ENCODE results near the gene TSHZ2. TPM values are rescaled to one million over a fixed set of nuclear protein-coding genes. Genes with fewer than 3 reads are reported as not detected.

Gene TSHZ2
- total and polyA plus RNA-seq, 2 of the 4 experiments (the other 2 are of a cell fraction): under 0.01 to 0.02 TPM

DNA sequence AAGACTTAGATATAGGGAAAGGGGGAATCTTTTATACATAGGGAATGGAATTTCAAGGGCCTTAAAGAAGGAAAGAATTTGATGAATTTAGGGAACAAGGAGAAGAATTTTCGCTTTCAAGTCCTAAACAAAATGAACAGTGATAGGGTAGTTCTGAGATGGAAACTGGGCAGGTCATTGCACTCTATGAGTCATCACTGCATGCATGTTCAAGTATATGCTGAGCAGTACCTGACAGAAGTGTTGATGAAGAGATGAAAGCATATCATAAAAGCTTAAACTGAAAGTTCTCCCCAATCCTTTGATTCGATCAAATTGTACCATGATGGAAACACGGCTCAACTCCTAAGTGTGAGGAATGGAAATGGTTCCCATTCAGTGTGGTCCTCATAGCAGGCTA, 271.0 kb downstream of the TSHZ2 start:
- Histone ChIP-seq H3K36me3 (ENCODE audit: control insufficient read depth, insufficient read depth, low read length) (no peaks in the 10 kb centered on the region), H2AFZ (replicated peaks; ENCODE audit: low read length, poor library complexity) (no peak overlapping the region), H3K4me3 (ENCODE audit: insufficient read depth, low read depth, low read length) (no peak overlapping the region), H4K5ac (ENCODE audit: low read depth, low read length) (no peak overlapping the region), H2BK20ac (ENCODE audit: low read depth, low read length) (no peak overlapping the region), H3K4me1 (ENCODE audit: control insufficient read depth, insufficient read depth, low read length) (peaks cover 7% of the 10 kb centered on the region; the same call in 1 of the 2 replicates), H4K8ac (ENCODE audit: low read depth in 2 of 2, low read length in 2 of 2) (no peak overlapping the region), H3K14ac (replicated peaks; ENCODE audit: low read depth, low read length) (no peak overlapping the region), H3K23ac (ENCODE audit: low read depth, low read length) (no peak overlapping the region), H3K9me3 (ENCODE audit: control insufficient read depth, insufficient read depth, low read length) (no peaks in the 10 kb centered on the region), H3K9ac (ENCODE audit: low read depth, low read length) (no peak overlapping the region), H4K20me1 (ENCODE audit: insufficient read depth, low read length) (no peaks in the 10 kb centered on the region), H2BK120ac (ENCODE audit: low read depth, low read length) (no peak overlapping the region), H3K4ac (ENCODE audit: low read depth, low read length) (no peak overlapping the region), H3K18ac (ENCODE audit: low read depth, low read length) (no peak overlapping the region; the same call in 1 of the 2 replicates), H2BK5ac (ENCODE audit: low read depth, low read length, poor library complexity, severe bottlenecking) (no peak overlapping the region), H3K9me1 (ENCODE audit: insufficient read depth, low read length) (no peaks in the 10 kb centered on the region), H3K79me1 (ENCODE audit: low read depth in 1 of 2, low read length in 2 of 2) (no peaks in the 10 kb centered on the region), H3K27me3 (ENCODE audit: control insufficient read depth, insufficient read depth, low read length) (no peaks in the 10 kb centered on the region), H2AK5ac (ENCODE audit: low read depth, low read length) (no peak overlapping the region; the same call in 1 of the 2 replicates), H3K27ac (ENCODE audit: insufficient read depth, low read length) (no peak overlapping the region), H3K4me2 (ENCODE audit: low read depth, low read length) (no peak overlapping the region), H3K56ac (ENCODE audit: extremely low read depth, insufficient read depth, low read length) (no peak overlapping the region), H2AK9ac (replicated peaks; ENCODE audit: low read depth, low read length, poor library complexity) (no peak overlapping the region), H2BK15ac (ENCODE audit: low read depth, low read length) (no peak overlapping the region), H4K91ac (ENCODE audit: insufficient read depth, low read depth, low read length) (no peak overlapping the region)
- TF ChIP-seq RFX5 (IDR thresholded peaks at IDR 0.05; ENCODE audit: low read depth, low read length) (no peak), RCOR1 (IDR thresholded peaks at IDR 0.05; ENCODE audit: insufficient replicate concordance, low read length) (no peak), CHD1 (IDR thresholded peaks at IDR 0.05; ENCODE audit: low read depth, low read length) (no peak), NFE2L2 (IDR thresholded peaks at IDR 0.05; ENCODE audit: low read depth, low read length) (no peak), MAZ (IDR thresholded peaks at IDR 0.05; ENCODE audit: borderline replicate concordance, low read depth, low read length) (no peak), POLR2A (IDR thresholded peaks at IDR 0.05; ENCODE audit: low read depth, low read length) (no peak), CEBPB (IDR thresholded peaks at IDR 0.05; ENCODE audit: low read depth, low read length) (no peak), MAFK (IDR thresholded peaks at IDR 0.05; ENCODE audit: low read depth, low read length) (no peak), RAD21 (IDR thresholded peaks at IDR 0.05; ENCODE audit: low read length) (no peak), MXI1 (IDR thresholded peaks at IDR 0.05; ENCODE audit: borderline replicate concordance, low read depth, low read length) (no peak), SMC3 (IDR thresholded peaks at IDR 0.05; ENCODE audit: low read depth, low read length) (no peak), BHLHE40 (IDR thresholded peaks at IDR 0.05; ENCODE audit: low read depth, low read length) (no peak), FOS (IDR thresholded peaks at IDR 0.05; ENCODE audit: low read depth, low read length) (no peak)
- TF ChIP-seq, protein P1, sequence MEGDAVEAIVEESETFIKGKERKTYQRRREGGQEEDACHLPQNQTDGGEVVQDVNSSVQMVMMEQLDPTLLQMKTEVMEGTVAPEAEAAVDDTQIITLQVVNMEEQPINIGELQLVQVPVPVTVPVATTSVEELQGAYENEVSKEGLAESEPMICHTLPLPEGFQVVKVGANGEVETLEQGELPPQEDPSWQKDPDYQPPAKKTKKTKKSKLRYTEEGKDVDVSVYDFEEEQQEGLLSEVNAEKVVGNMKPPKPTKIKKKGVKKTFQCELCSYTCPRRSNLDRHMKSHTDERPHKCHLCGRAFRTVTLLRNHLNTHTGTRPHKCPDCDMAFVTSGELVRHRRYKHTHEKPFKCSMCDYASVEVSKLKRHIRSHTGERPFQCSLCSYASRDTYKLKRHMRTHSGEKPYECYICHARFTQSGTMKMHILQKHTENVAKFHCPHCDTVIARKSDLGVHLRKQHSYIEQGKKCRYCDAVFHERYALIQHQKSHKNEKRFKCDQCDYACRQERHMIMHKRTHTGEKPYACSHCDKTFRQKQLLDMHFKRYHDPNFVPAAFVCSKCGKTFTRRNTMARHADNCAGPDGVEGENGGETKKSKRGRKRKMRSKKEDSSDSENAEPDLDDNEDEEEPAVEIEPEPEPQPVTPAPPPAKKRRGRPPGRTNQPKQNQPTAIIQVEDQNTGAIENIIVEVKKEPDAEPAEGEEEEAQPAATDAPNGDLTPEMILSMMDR (conservative IDR thresholded peaks at IDR 0.05; ENCODE audit: low read depth, low read length): no peak
- TF ChIP-seq, protein P2, sequence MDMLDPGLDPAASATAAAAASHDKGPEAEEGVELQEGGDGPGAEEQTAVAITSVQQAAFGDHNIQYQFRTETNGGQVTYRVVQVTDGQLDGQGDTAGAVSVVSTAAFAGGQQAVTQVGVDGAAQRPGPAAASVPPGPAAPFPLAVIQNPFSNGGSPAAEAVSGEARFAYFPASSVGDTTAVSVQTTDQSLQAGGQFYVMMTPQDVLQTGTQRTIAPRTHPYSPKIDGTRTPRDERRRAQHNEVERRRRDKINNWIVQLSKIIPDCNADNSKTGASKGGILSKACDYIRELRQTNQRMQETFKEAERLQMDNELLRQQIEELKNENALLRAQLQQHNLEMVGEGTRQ (IDR thresholded peaks at IDR 0.05; ENCODE audit: low read depth, low read length): no peak
- TF ChIP-seq, protein P3, sequence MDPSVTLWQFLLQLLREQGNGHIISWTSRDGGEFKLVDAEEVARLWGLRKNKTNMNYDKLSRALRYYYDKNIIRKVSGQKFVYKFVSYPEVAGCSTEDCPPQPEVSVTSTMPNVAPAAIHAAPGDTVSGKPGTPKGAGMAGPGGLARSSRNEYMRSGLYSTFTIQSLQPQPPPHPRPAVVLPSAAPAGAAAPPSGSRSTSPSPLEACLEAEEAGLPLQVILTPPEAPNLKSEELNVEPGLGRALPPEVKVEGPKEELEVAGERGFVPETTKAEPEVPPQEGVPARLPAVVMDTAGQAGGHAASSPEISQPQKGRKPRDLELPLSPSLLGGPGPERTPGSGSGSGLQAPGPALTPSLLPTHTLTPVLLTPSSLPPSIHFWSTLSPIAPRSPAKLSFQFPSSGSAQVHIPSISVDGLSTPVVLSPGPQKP (IDR thresholded peaks at IDR 0.05; ENCODE audit: borderline replicate concordance, low read depth, low read length): no peak
- DNase-seq: no peak
- ChIA-PET CTCF (no interaction called here), POLR2A (ENCODE audit: unreplicated experiment) (no interaction called here)
- intact Hi-C loops (cut with micrococcal nuclease) (no loop called here), in situ Hi-C loops (cut with MboI; ENCODE audit: low sequenced_read_pairs) (no loop called here), dilution Hi-C loops (cut with HindIII; ENCODE audit: low sequenced_read_pairs, unreplicated experiment) (no loop called here)
- ATAC-seq (ENCODE audit: low read depth): no peak
- no TSS peak for BruUV-seq (replicated peaks)
- 60% methylated on average over 1 of the region's 3 CpGs; no CpG with 5 or more reads in 1 of the 2 experiments for WGBS, 2 experiments (ENCODE audit: extremely low coverage in 2 of 2, insufficient read length in 1 of 2)

Data from IMR-90 (cell line).